ENCODE data around the gene SOX14. TPM values are rescaled to one million over a fixed set of nuclear protein-coding genes. Genes with fewer than 3 reads are reported as not detected.

The SOX14 gene
- total and polyA plus RNA-seq, 2 of the 4 experiments (the other 2 are of a cell fraction) = not detected

DNA sequence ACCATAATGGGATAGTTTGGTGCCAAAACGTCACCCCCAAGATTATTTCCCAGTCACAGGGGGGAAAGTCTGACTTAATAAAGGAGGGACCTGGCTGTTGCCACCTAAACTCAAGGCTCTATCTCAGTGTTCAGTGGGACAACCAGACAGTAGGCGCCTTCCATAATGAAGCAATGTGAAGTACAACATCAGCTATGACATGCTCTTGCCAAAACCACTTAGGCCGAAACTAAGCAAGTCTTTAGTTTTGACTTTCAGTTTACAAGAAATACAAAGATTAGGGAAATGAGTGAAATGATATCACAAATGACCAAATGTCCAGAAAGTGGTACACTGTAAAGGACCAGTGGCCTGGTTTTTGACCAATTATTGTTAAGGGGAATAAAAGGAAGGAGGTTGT lies 32.9 kb downstream of the SOX14 start:
- Histone ChIP-seq H3K79me1 (ENCODE audit: low read depth in 1 of 2, low read length in 2 of 2) (no peaks in the 10 kb centered on the region), H3K4me3 (ENCODE audit: insufficient read depth, low read depth, low read length) (no peak overlapping the region), H4K8ac (ENCODE audit: low read depth in 2 of 2, low read length in 2 of 2) (no peak overlapping the region), H2BK120ac (ENCODE audit: low read depth, low read length) (no peak overlapping the region), H4K91ac (ENCODE audit: insufficient read depth, low read depth, low read length) (no peak overlapping the region), H2AK9ac (replicated peaks; ENCODE audit: low read depth, low read length, poor library complexity) (no peak overlapping the region), H3K9me3 (ENCODE audit: control insufficient read depth, insufficient read depth, low read length) (no peaks in the 10 kb centered on the region), H3K56ac (ENCODE audit: extremely low read depth, insufficient read depth, low read length) (no peak overlapping the region), H3K9ac (ENCODE audit: low read depth, low read length) (no peak overlapping the region), H3K23ac (ENCODE audit: low read depth, low read length) (no peak overlapping the region), H3K4me2 (ENCODE audit: low read depth, low read length) (no peak overlapping the region), H3K14ac (replicated peaks; ENCODE audit: low read depth, low read length) (no peak overlapping the region), H3K27me3 (ENCODE audit: control insufficient read depth, insufficient read depth, low read length) (no peaks in the 10 kb centered on the region), H3K4me1 (ENCODE audit: control insufficient read depth, insufficient read depth, low read length) (no peaks in the 10 kb centered on the region), H2AK5ac (ENCODE audit: low read depth, low read length) (no peak overlapping the region), H3K36me3 (ENCODE audit: control insufficient read depth, insufficient read depth, low read length) (no peaks in the 10 kb centered on the region), H4K20me1 (ENCODE audit: insufficient read depth, low read length) (no peaks in the 10 kb centered on the region), H2BK5ac (ENCODE audit: low read depth, low read length, poor library complexity, severe bottlenecking) (no peak overlapping the region), H4K5ac (ENCODE audit: low read depth, low read length) (no peak overlapping the region), H2AFZ (replicated peaks; ENCODE audit: low read length, poor library complexity) (no peak overlapping the region), H3K9me1 (ENCODE audit: insufficient read depth, low read length) (no peaks in the 10 kb centered on the region), H3K27ac (ENCODE audit: insufficient read depth, low read length) (no peak overlapping the region), H2BK20ac (ENCODE audit: low read depth, low read length) (no peak overlapping the region), H3K18ac (ENCODE audit: low read depth, low read length) (no peak overlapping the region), H3K4ac (ENCODE audit: low read depth, low read length) (no peak overlapping the region), H2BK15ac (ENCODE audit: low read depth, low read length) (no peak overlapping the region)
- intact Hi-C loops (cut with micrococcal nuclease) (loop anchor here (10.0 kb wide), 1 partner anchor 258 kb away; no protein-coding TSS in a partner anchor), in situ Hi-C loops (cut with MboI; ENCODE audit: low sequenced_read_pairs) (no loop called here), dilution Hi-C loops (cut with HindIII; ENCODE audit: low sequenced_read_pairs, unreplicated experiment) (no loop called here)
- DNase-seq (no peak), ATAC-seq (ENCODE audit: low read depth) (no peak)
- no TSS peak for BruUV-seq (replicated peaks)
- ChIA-PET CTCF (no interaction called here), POLR2A (ENCODE audit: unreplicated experiment) (no interaction called here)
- no peak for TF ChIP-seq CHD1 (IDR thresholded peaks at IDR 0.05; ENCODE audit: low read depth, low read length)
- no peak for TF ChIP-seq MAFK (IDR thresholded peaks at IDR 0.05; ENCODE audit: low read depth, low read length)
- no peak for TF ChIP-seq ELK1 (IDR thresholded peaks at IDR 0.05; ENCODE audit: borderline replicate concordance, low read depth, low read length)
- TF ChIP-seq RCOR1 (IDR thresholded peaks at IDR 0.05; ENCODE audit: insufficient replicate concordance, low read length) = no peak
- whole genome bisulfite sequencing, 2 experiments (ENCODE audit: extremely low coverage in 2 of 2, insufficient read length in 1 of 2) = no CpG with 5 or more reads among the region's 3 CpGs

Data from IMR-90 (cell line).